Stimulated activated CD8-positive, alpha-beta memory T cell treated with anti-CD3 and anti-CD28 coated beads, Interleukin-15, amount 100 ng/mL, for 48 hours (primary cell): Measurements from ENCODE around the gene ZNF274.
A peak's percentile ranks its signal among the peaks of the same experiment; 100 is the strongest.
"Not testable (repeated sequence)": the region's sequence is repeated elsewhere in the genome, so short reads cannot be mapped to it uniquely, and the experiment has no call there.

Source experiments
- DNase-seq, 2 donors: peaks; one replicate each; pipeline ENCODE4 v3.0.0-alpha.2; 2020; ENCODE audit warnings: low read depth in 2 of 2

ZNF274 gene

GRCh38 chr19:58212336-58213074 is 29.6 kb downstream of the ZNF274 start:
- DNase-seq = no peak

- no peak for DNase-seq
Observed at GRCh38 chr19:58213075-58213369, 30.2 kb downstream of the ZNF274 start.

DNA sequence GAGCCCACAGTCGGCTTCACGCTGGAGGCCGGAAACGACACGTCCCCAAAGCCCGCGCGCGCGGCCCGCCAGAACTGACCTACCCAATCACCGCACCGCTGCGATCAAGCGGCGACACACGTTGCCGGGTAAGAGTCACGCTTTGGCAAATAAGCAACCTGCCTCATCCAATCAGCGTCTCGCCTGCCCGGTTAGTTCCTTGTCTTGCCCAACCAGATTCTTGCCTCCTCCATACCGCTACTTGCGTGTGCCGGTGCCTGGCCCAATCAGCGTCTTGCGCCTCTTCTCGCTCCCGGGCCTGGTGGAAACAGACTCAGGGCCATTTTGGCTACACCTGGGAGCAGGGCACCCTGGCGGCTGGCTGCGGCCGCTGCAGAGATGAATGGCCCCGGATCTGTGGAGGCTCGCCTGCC is 34.2 kb downstream of the ZNF274 start:
- no peak for DNase-seq

GRCh38 chr19:58217607-58218391 is 34.9 kb downstream of the ZNF274 start:
- no peak for DNase-seq

GRCh38 chr19:58218899-58219298 is 36.0 kb downstream of the ZNF274 start:
- no peak for DNase-seq

- DNase-seq = no peak
Observed at GRCh38 chr19:58227964-58228584, 45.2 kb downstream of the ZNF274 start.

DNA sequence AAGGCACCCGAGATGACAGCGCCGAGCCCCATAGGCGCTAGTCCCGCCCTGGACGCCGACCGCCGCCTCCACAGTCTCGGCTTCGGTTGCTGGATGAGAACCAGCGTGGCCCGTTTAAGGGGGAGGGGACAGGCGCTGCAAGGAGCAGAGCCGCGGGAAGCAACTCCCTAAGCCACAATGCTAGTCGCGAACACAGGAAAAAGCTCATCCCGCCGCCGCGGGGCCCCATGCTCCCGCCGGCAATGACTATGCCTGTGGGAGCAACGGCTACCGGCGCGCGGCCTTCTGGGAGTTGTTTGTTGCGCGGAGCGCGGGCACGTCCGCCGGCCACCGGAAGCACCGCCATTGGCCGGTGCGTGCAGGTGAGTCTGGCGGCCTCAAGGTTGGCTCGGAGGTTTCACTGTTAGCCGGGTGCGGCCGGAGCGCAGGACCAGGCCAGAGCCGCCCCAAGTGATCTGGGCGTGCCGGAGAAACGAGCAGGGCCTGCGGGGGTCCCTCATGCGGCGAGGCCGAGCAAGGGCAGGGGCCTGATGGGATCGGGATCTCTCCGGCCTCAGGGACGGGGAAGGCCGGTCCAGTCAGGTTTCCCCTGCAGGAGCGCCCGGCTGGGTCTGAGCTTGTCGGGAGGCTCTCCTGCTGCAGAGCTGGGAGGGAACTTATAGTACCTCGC is 45.9 kb downstream of the ZNF274 start, which contains the start of gene ZNF544:
Gene ZNF544, plus strand, starts transcription at position 330 of the 670 bp plus-strand sequence. CDS start 15,110 bp downstream, outside the sequence.
- peak; percentile 62 to 68 for DNase-seq

DNA sequence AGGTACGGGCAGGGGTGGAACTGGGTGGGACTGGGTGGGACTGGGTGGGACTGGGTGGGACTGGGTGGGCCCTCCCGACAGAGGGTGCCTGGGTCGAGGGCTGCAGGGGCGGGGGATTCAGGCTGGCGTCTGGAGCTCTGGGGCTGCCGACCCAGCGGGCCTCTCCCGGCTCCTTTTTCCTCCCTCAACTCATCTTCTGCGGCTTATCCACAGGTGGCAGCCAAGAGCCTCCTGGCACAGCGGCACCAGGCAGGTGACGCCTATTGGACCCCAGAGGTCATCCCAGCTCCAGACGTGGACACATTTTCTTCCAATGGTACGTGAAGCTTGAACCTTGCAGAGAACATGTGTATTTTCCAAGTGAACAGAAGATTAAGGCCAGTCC is 46.4 kb downstream of the ZNF274 start:
- peak in 1 of 2 donors; percentile 7 for DNase-seq

DNA sequence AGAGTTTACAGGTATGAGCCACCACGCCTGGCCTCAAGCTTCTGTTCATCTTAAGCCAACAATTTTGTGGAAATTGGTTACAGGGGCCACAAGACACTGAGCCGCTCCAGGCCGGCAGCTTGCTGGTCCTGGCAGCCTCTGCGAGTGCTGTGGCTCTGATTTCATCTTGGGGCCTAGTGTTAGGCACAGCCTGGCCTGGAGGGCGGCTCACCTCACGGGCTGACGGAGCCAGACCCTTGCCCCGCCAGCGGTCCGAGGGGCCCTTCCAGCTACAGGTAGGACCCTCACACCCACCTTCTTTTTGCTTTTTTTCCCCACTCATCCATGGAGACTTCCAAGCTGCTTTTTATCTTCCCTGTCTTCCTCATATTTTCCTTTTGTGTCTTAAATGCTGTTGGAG is 54.5 kb downstream of the ZNF274 start:
- no peak for DNase-seq

DNA sequence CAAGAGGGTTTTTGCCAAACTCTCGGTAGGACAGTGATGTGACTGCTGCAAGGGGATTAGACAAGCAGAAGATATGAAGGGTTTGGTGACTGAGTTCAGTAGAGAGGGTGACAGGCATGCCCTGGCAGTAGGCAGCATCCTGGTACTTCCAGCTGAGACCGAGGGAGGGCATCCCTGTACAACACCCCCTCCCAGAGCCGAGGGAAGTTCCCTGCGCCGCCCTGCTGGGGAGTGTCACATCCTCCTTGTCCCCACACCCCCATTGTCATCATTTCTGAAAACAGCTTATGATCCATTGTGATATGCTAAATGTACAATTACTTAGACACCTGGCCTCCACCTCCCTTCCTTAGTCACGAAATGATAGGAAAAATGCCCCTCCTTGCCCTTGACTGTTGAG is 60.5 kb downstream of the ZNF274 start:
- DNase-seq = no peak

DNA sequence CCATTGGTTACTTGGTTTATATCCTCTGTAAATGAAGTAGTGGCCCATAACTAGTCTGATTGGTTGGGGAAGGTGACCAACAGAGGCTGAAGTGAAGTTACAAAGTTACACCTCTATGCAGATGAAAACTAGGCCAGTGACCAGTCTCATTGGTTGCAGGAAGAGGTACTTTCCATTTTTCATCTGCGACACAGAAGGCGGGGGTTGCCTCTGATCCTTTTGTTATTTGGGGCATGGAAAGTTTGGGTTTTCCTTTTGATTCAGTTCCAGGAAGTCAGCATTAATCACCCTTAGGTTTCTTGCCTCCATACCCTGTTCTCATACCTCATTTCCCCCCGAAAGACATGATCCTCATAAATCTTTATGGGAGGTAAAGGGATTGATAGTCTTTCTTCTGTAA is 66.0 kb downstream of the ZNF274 start:
- DNase-seq = no peak

GRCh38 chr19:58252102-58252685 is 69.3 kb downstream of the ZNF274 start:
- DNase-seq = no peak

GRCh38 chr19:58258259-58258658 is 75.4 kb downstream of the ZNF274 start:
- DNase-seq = not testable (repeated sequence)

GRCh38 chr19:58261600-58261967 is 78.7 kb downstream of the ZNF274 start:
- no peak for DNase-seq

DNA sequence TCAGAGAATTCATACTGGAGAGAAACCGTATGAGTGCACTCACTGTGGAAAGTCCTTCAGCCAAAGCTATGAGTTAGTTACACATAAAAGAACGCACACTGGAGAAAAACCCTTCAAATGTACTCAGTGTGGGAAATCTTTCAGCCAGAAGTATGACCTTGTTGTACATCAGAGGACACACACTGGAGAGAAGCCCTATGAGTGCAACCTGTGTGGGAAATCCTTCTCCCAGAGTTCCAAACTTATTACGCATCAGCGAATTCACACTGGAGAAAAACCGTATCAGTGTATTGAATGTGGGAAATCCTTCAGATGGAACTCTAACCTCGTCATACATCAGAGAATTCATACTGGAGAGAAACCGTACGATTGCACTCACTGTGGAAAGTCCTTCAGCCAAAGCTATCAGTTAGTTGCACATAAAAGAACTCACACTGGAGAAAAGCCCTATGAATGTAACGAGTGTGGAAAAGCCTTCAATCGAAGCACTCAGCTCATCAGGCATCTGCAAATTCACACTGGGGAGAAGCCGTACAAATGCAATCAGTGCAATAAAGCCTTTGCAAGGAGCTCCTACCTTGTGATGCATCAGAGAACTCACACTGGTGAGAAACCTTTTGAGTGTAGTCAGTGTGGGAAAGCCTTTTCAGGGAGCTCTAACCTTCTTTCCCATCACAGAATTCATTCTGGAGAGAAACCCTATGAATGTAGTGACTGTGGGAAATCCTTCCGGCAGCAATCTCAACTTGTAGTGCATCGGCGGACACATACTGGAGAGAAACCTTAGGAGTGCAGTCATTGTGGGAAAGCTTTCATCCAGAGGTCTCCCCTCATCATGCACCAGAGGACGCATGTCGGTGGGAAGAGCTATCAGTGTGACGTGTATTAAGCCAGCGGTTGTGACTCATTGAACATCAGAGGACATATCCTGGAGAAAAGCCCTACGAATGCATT is 79.4 kb downstream of the ZNF274 start:
- DNase-seq = no peak

DNA sequence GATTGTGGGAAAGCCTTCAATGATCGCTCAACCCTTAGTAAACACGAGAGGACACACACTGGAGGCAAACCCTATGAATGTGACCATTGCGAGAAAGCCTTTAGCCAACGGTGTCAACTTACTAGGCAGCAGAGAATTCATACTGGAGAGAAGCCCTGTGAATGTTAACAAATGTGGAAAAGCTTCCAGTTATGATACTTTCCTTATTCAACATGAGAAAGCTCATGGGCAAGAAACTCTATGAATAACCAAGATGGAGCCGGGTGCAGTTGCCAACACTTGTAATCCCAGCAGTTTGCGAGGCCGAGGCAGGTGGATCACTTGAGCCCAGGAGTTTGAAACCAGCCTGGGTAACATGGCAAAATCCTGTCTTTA is 80.0 kb downstream of the ZNF274 start:
- DNase-seq = no peak
